Measurements from ENCODE around the gene FGF1.

- TF ChIP-seq CTCF (IDR thresholded peaks at IDR 0.05) = no peak
- no peak for TF ChIP-seq POLR2A (IDR thresholded peaks at IDR 0.05)
Observed at GRCh38 chr5:142663246-142663645, 22.6 kb downstream of the FGF1 start.
